ENCODE results near the gene SLC17A8.
"Not testable (repeated sequence)": the region's sequence is repeated elsewhere in the genome, so short reads cannot be mapped to it uniquely, and the experiment has no call there.

The SLC17A8 gene

GRCh38 chr12:100356644-100357223, at the start of gene SLC17A8:
TSS of gene SLC17A8 (plus strand) at chr12:100357074. CDS start at chr12:100357392, 318 bp downstream.
- in situ Hi-C loops (cut with HindIII; ENCODE audit: low sequenced_read_pairs), result no loop called here

GRCh38 chr12:100308138-100308537, 48.7 kb upstream of the SLC17A8 start:
- in situ Hi-C loops (cut with HindIII; ENCODE audit: low sequenced_read_pairs), result not testable (repeated sequence)

- in situ Hi-C loops (cut with HindIII; ENCODE audit: low sequenced_read_pairs), result no loop called here
These were observed 45.6 kb upstream of the SLC17A8 start for GRCh38 chr12:100311317-100311716.

GRCh38 chr12:100317371-100317770, 39.5 kb upstream of the SLC17A8 start:
- in situ Hi-C loops (cut with HindIII; ENCODE audit: low sequenced_read_pairs), result no loop called here

GRCh38 chr12:100324498-100324897, 32.4 kb upstream of the SLC17A8 start:
- in situ Hi-C loops (cut with HindIII; ENCODE audit: low sequenced_read_pairs), result no loop called here

GRCh38 chr12:100326208-100326607, 30.7 kb upstream of the SLC17A8 start:
- in situ Hi-C loops (cut with HindIII; ENCODE audit: low sequenced_read_pairs), result loop anchor here (5.0 kb wide), 1 partner anchor 99 kb away; no protein-coding TSS in a partner anchor

GRCh38 chr12:100329800-100330199, 27.1 kb upstream of the SLC17A8 start:
- in situ Hi-C loops (cut with HindIII; ENCODE audit: low sequenced_read_pairs), result loop anchor here (5.0 kb wide), 1 partner anchor 102 kb away; no protein-coding TSS in a partner anchor

GRCh38 chr12:100331871-100332270, 25.0 kb upstream of the SLC17A8 start:
- in situ Hi-C loops (cut with HindIII; ENCODE audit: low sequenced_read_pairs), result no loop called here

- in situ Hi-C loops (cut with HindIII; ENCODE audit: low sequenced_read_pairs), result no loop called here
These were observed 24.0 kb upstream of the SLC17A8 start for GRCh38 chr12:100332852-100333251.

GRCh38 chr12:100337299-100337698, 19.6 kb upstream of the SLC17A8 start:
- in situ Hi-C loops (cut with HindIII; ENCODE audit: low sequenced_read_pairs), result no loop called here

GRCh38 chr12:100337727-100338126, 19.1 kb upstream of the SLC17A8 start:
- in situ Hi-C loops (cut with HindIII; ENCODE audit: low sequenced_read_pairs), result no loop called here

GRCh38 chr12:100339071-100339470, 17.8 kb upstream of the SLC17A8 start:
- in situ Hi-C loops (cut with HindIII; ENCODE audit: low sequenced_read_pairs), result no loop called here

GRCh38 chr12:100342897-100343296, 14.0 kb upstream of the SLC17A8 start:
- in situ Hi-C loops (cut with HindIII; ENCODE audit: low sequenced_read_pairs), result not testable (repeated sequence)

GRCh38 chr12:100344351-100344750, 12.5 kb upstream of the SLC17A8 start:
- in situ Hi-C loops (cut with HindIII; ENCODE audit: low sequenced_read_pairs), result not testable (repeated sequence)

GRCh38 chr12:100345020-100345767, 11.7 kb upstream of the SLC17A8 start:
- in situ Hi-C loops (cut with HindIII; ENCODE audit: low sequenced_read_pairs), result no loop called here

- in situ Hi-C loops (cut with HindIII; ENCODE audit: low sequenced_read_pairs), result no loop called here
These were observed 10.2 kb upstream of the SLC17A8 start for GRCh38 chr12:100346660-100347059.

GRCh38 chr12:100348657-100349454, 8.0 kb upstream of the SLC17A8 start:
- in situ Hi-C loops (cut with HindIII; ENCODE audit: low sequenced_read_pairs), result no loop called here

GRCh38 chr12:100359248-100359647, 2.4 kb downstream of the SLC17A8 start:
- in situ Hi-C loops (cut with HindIII; ENCODE audit: low sequenced_read_pairs), result no loop called here

GRCh38 chr12:100359822-100360221, 2.9 kb downstream of the SLC17A8 start:
- in situ Hi-C loops (cut with HindIII; ENCODE audit: low sequenced_read_pairs), result no loop called here

GRCh38 chr12:100360450-100360849, 3.6 kb downstream of the SLC17A8 start:
- in situ Hi-C loops (cut with HindIII; ENCODE audit: low sequenced_read_pairs), result no loop called here

GRCh38 chr12:100364324-100364723, 7.5 kb downstream of the SLC17A8 start:
- in situ Hi-C loops (cut with HindIII; ENCODE audit: low sequenced_read_pairs), result no loop called here

- in situ Hi-C loops (cut with HindIII; ENCODE audit: low sequenced_read_pairs), result no loop called here
These were observed 8.5 kb downstream of the SLC17A8 start for GRCh38 chr12:100365411-100365810.
